Ascending aorta (tissue), 2 donors: ENCODE measurements around the gene TMEM240. TPM values are rescaled to one million over a fixed set of nuclear protein-coding genes. Genes with fewer than 3 reads are reported as not detected.

Source experiments
- DNase-seq, 2 donors: peaks; one replicate each; pipeline ENCODE4 v3.0.0-alpha.2; 2019; ENCODE audit warnings: low spot score in 2 of 2
- H3K27ac ChIP-seq, 2 donors: fragments of 200-600 bp; sonication (generic); one replicate each; pipeline ENCODE4 v1.5.1; 2016 to 2017; ENCODE audit warnings: mild to moderate bottlenecking in 1 of 2
- H3K27me3 ChIP-seq: fragments of 200-600 bp; sonication (generic); one replicate; pipeline ENCODE4 v1.5.1; 2017
- H3K36me3 ChIP-seq, 2 donors: fragments of 200-600 bp; sonication (generic); one replicate each; pipeline ENCODE4 v1.5.1; 2016
- H3K4me1 ChIP-seq, 2 donors: fragments of 200-600 bp; sonication (generic); one replicate each; pipeline ENCODE4 v1.5.1; 2016 to 2017; ENCODE audit warnings: mild to moderate bottlenecking in 1 of 2
- H3K4me3 ChIP-seq, 2 donors: fragments of 200-600 bp; sonication (generic); one replicate each; pipeline ENCODE4 v1.5.1; 2016 to 2017; ENCODE audit warnings: mild to moderate bottlenecking in 1 of 2
- H3K9me3 ChIP-seq, 2 donors: fragments of 200-600 bp; sonication (generic); one replicate each; pipeline ENCODE4 v1.5.1; 2016
- CTCF ChIP-seq, 3 experiments: fragments of 200-600 bp in 2 of 3; fragments of 450-650 bp in 1 of 3; sonication (generic) in 2 of 3; IDR thresholded peaks; one replicate each; pipeline ENCODE4 v1.5.1; 2016 to 2019; ENCODE audit warnings: antibody characterized with exemption in 3 of 3, mild to moderate bottlenecking in 1 of 3, moderate library complexity in 1 of 3
- intact Hi-C: fragments of 100-400 bp; cut with DNase I; formaldehyde crosslinking; loops from one replicate; pipeline ENCODE4 v1.15.1; 2023
- total RNA-seq: library from RNA; depleted of rRNA; stranded (reverse); fragments of >200 nt; gene quantifications from one replicate; pipeline ENCODE4 v1.1.0, GENCODE V29; 2016

The TMEM240 gene
- total RNA-seq, 1 donor from 2014 or later = not detected

DNA sequence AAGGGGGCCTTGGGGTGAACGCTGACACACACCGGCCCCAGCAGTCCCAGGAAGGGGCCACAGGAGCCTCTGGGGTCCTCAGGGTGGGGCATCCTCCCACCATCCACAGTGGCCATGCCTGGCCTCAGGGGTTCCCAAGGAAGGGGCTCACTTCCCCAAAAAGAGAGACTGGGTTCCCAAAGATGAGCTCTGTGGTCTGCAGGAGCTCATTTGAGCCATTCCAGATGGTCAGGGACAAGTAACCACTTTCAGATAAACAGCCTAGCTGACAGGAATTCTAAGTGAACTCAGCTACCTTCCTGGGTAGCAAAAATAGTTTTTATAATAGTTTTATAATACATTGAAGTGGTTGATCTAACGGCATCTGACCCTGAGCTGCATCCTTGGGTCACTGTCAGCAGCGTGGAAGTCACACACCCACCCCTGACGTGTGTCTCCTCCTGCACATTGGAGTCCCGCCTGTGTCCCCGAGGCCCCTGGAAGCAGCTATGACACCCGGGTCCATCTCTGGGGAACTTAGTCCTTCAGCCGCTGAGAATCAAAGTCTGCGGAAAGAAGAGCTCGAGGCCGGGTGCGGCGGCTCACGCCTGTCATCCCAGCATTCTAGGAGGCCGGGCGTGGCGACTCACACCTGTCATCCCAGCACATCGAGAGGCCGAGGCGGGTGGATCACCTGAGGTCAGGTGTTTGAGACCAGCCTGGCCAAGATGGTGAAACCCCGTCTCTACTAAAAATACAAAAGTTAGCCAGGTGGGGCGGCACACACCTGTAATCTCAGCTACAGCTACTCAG is 5.7 kb upstream of the TMEM240 start:
- TF ChIP-seq CTCF (IDR thresholded peaks at IDR 0.05) = no peak
- Histone ChIP-seq H3K4me1 (no peaks in the 10 kb centered on the region), H3K27me3 (no peaks in the 10 kb centered on the region), H3K27ac (no peak overlapping the region), H3K36me3 (peaks cover 3 to 14% of the 10 kb centered on the region in 2 donors), H3K9me3 (no peaks in the 10 kb centered on the region), H3K4me3 (no peak overlapping the region)
- intact Hi-C loops = no loop called here
- DNase-seq = no peak

DNA sequence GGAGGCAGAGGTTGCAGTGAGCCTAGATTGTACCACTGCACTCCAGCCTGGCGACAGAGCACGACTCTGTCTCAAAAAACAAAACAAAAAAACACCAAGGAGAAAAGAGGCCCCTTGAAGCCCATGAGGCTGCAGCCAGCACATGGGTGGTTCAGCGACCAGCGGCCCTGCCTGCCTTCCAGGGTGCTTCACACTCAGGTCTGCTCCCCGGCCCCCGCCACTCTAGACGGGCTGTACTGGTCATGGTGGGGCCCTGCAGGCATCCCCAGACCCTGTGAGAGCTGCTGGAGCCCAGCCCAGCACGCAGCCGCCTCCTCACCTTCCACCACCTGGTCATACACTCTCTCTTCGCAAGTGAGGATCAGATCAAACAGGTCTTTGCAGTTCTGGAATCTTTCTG is 4.1 kb upstream of the TMEM240 start:
- intact Hi-C loops = no loop called here
- H3K27me3 ChIP-seq = no peaks in the 10 kb centered on the region
- no peak for DNase-seq
- peaks cover 3 to 14% of the 10 kb centered on the region in 2 donors for H3K36me3 ChIP-seq
- H3K27ac ChIP-seq = no peak overlapping the region
- H3K4me3 ChIP-seq = no peak overlapping the region
- no peaks in the 10 kb centered on the region for H3K9me3 ChIP-seq
- no peak for TF ChIP-seq CTCF (IDR thresholded peaks at IDR 0.05)
- peaks cover under 1 to 7% of the 10 kb centered on the region in 2 donors for H3K4me1 ChIP-seq

GRCh38 chr1:1543706-1544099 is 3.3 kb upstream of the TMEM240 start:
- no peak for DNase-seq
- Histone ChIP-seq H3K36me3 (peaks cover 3 to 14% of the 10 kb centered on the region in 2 donors), H3K4me1 (peaks cover 3 to 14% of the 10 kb centered on the region in 2 donors), H3K9me3 (no peaks in the 10 kb centered on the region), H3K4me3 (no peak overlapping the region), H3K27me3 (no peaks in the 10 kb centered on the region), H3K27ac (no peak overlapping the region)
- intact Hi-C loops = no loop called here
- TF ChIP-seq CTCF (IDR thresholded peaks at IDR 0.05) = no peak

GRCh38 chr1:1542766-1543705 is 2.6 kb upstream of the TMEM240 start:
- Histone ChIP-seq H3K4me1 (peaks cover 3 to 14% of the 10 kb centered on the region in 2 donors), H3K36me3 (peaks cover 3 to 14% of the 10 kb centered on the region in 2 donors), H3K9me3 (no peaks in the 10 kb centered on the region), H3K27me3 (no peaks in the 10 kb centered on the region), H3K27ac (no peak overlapping the region), H3K4me3 (no peak overlapping the region)
- intact Hi-C loops = no loop called here
- no peak for TF ChIP-seq CTCF (IDR thresholded peaks at IDR 0.05)
- no peak for DNase-seq

GRCh38 chr1:1541956-1542765 is 1.7 kb upstream of the TMEM240 start:
- peaks cover 3 to 14% of the 10 kb centered on the region in 2 donors for H3K4me1 ChIP-seq
- H3K4me3 ChIP-seq = no peak overlapping the region
- H3K27ac ChIP-seq = no peak overlapping the region
- no peaks in the 10 kb centered on the region for H3K9me3 ChIP-seq
- H3K36me3 ChIP-seq = peaks cover 3 to 14% of the 10 kb centered on the region in 2 donors
- TF ChIP-seq CTCF (IDR thresholded peaks at IDR 0.05) = no peak
- H3K27me3 ChIP-seq = no peaks in the 10 kb centered on the region
- no peak for DNase-seq
- intact Hi-C loops = no loop called here
